Measurements from ENCODE around the gene PLXNA4.

Gene PLXNA4

GRCh38 chr7:132131196-132131595, 445.1 kb downstream of the PLXNA4 start:
- no peaks in the 10 kb centered on the region for H3K9me3 ChIP-seq (replicated peaks in 1 of 11)
- no peak overlapping the region for H3K4me2 ChIP-seq
- H3K36me3 ChIP-seq: no peaks in the 10 kb centered on the region
- H3K27me3 ChIP-seq: no peaks in the 10 kb centered on the region
- H3K9ac ChIP-seq: no peak overlapping the region
- TF ChIP-seq Cebpa-rat (IDR thresholded peaks at IDR 0.05): no peak
- H4K20me1 ChIP-seq: no peaks in the 10 kb centered on the region
- 0 out of 20 replicates have a peak, but pooled peaks cover 0 to 4% (median 0%) of the 10 kb centered on the region in 10 experiments for H3K4me1 ChIP-seq
- no peak overlapping the region for H3K4me3 ChIP-seq
- H3K27ac ChIP-seq: no peak overlapping the region

- no peak overlapping the region for H3K4me2 ChIP-seq
Measured at GRCh38 chr7:132130497-132130896, 445.8 kb downstream of the PLXNA4 start.

GRCh38 chr7:132125872-132126595, 450.2 kb downstream of the PLXNA4 start:
- H3K9me3 ChIP-seq (replicated peaks in 1 of 11): no peaks in the 10 kb centered on the region
- H3K4me3 ChIP-seq: no peak overlapping the region
- H3K9ac ChIP-seq: no peak overlapping the region
- H4K20me1 ChIP-seq: no peaks in the 10 kb centered on the region
- H3K4me2 ChIP-seq: no peak overlapping the region
- H3K27ac ChIP-seq: no peak overlapping the region
- H3K27me3 ChIP-seq: no peaks in the 10 kb centered on the region
- no peaks in the 10 kb centered on the region for H3K36me3 ChIP-seq
- 0 out of 20 replicates have a peak, but pooled peaks cover 0 to 4% (median 0%) of the 10 kb centered on the region in 10 experiments for H3K4me1 ChIP-seq
- no peak for TF ChIP-seq Cebpa-rat (IDR thresholded peaks at IDR 0.05)

More at GRCh38 chr7:132130497-132130896, 445.8 kb downstream of the PLXNA4 start:
- Histone ChIP-seq H3K9ac (no peak overlapping the region), H3K4me1 (0 out of 20 replicates have a peak, but pooled peaks cover 0 to 4% (median 0%) of the 10 kb centered on the region in 10 experiments), H3K27ac (no peak overlapping the region), H4K20me1 (no peaks in the 10 kb centered on the region), H3K36me3 (no peaks in the 10 kb centered on the region), H3K4me3 (no peak overlapping the region), H3K27me3 (no peaks in the 10 kb centered on the region), H3K9me3 (replicated peaks in 1 of 11) (no peaks in the 10 kb centered on the region)
- TF ChIP-seq Cebpa-rat (IDR thresholded peaks at IDR 0.05): no peak

- Histone ChIP-seq H3K27ac (no peak overlapping the region), H3K27me3 (no peaks in the 10 kb centered on the region), H3K4me1 (no peaks in the 10 kb centered on the region), H4K20me1 (no peaks in the 10 kb centered on the region), H3K36me3 (no peaks in the 10 kb centered on the region), H3K4me3 (no peak overlapping the region), H3K9me3 (replicated peaks in 1 of 11) (no peaks in the 10 kb centered on the region), H3K9ac (no peak overlapping the region), H3K4me2 (no peak overlapping the region)
- TF ChIP-seq Cebpa-rat (IDR thresholded peaks at IDR 0.05): no peak
Measured at GRCh38 chr7:132125096-132125495, 451.2 kb downstream of the PLXNA4 start.

- H3K9me3 ChIP-seq (replicated peaks in 1 of 11): no peaks in the 10 kb centered on the region
- TF ChIP-seq Cebpa-rat (IDR thresholded peaks at IDR 0.05): no peak
- H4K20me1 ChIP-seq: no peaks in the 10 kb centered on the region
- H3K4me2 ChIP-seq: no peak overlapping the region
- H3K4me1 ChIP-seq: no peaks in the 10 kb centered on the region
- H3K27ac ChIP-seq: no peak overlapping the region
- no peaks in the 10 kb centered on the region for H3K36me3 ChIP-seq
- no peak overlapping the region for H3K4me3 ChIP-seq
- no peaks in the 10 kb centered on the region for H3K27me3 ChIP-seq
- no peak overlapping the region for H3K9ac ChIP-seq
Measured at GRCh38 chr7:132124575-132124974, 451.7 kb downstream of the PLXNA4 start.

GRCh38 chr7:132123773-132124172, 452.5 kb downstream of the PLXNA4 start:
- no peaks in the 10 kb centered on the region for H3K27me3 ChIP-seq
- no peak overlapping the region for H3K9ac ChIP-seq
- TF ChIP-seq Cebpa-rat (IDR thresholded peaks at IDR 0.05): no peak
- no peak overlapping the region for H3K4me2 ChIP-seq
- H3K27ac ChIP-seq: no peak overlapping the region
- no peaks in the 10 kb centered on the region for H3K9me3 ChIP-seq (replicated peaks in 1 of 11)
- H3K36me3 ChIP-seq: no peaks in the 10 kb centered on the region
- H4K20me1 ChIP-seq: no peaks in the 10 kb centered on the region
- H3K4me1 ChIP-seq: no peaks in the 10 kb centered on the region; a peak in 1 of 20 replicates
- no peak overlapping the region for H3K4me3 ChIP-seq

GRCh38 chr7:132122901-132123300, 453.4 kb downstream of the PLXNA4 start:
- no peak overlapping the region for H3K4me3 ChIP-seq
- peaks cover 0 to 8% (median 5%) of the 10 kb centered on the region in 10 experiments; a peak in 10 of 20 replicates for H3K4me1 ChIP-seq
- H3K4me2 ChIP-seq: no peak overlapping the region
- no peaks in the 10 kb centered on the region for H3K27me3 ChIP-seq
- H3K9ac ChIP-seq: no peak overlapping the region
- no peak for TF ChIP-seq Cebpa-rat (IDR thresholded peaks at IDR 0.05)
- H3K36me3 ChIP-seq: no peaks in the 10 kb centered on the region
- no peaks in the 10 kb centered on the region for H4K20me1 ChIP-seq
- no peak overlapping the region for H3K27ac ChIP-seq
- no peaks in the 10 kb centered on the region for H3K9me3 ChIP-seq (replicated peaks in 1 of 11)

- Histone ChIP-seq H3K4me1 (peaks cover 0 to 12% (median 8%) of the 10 kb centered on the region in 10 experiments; a peak in 10 of 20 replicates), H3K9ac (no peak overlapping the region), H3K4me2 (no peak overlapping the region), H3K4me3 (no peak overlapping the region), H3K27me3 (no peaks in the 10 kb centered on the region), H4K20me1 (no peaks in the 10 kb centered on the region), H3K9me3 (replicated peaks in 1 of 11) (no peaks in the 10 kb centered on the region), H3K36me3 (no peaks in the 10 kb centered on the region), H3K27ac (no peak overlapping the region)
- TF ChIP-seq Cebpa-rat (IDR thresholded peaks at IDR 0.05): no peak
Measured at GRCh38 chr7:132121987-132122386, 454.3 kb downstream of the PLXNA4 start.

GRCh38 chr7:132118641-132119040, 457.6 kb downstream of the PLXNA4 start:
- Histone ChIP-seq H4K20me1 (no peaks in the 10 kb centered on the region), H3K27ac (no peak overlapping the region), H3K9ac (no peak overlapping the region), H3K9me3 (replicated peaks in 1 of 11) (no peaks in the 10 kb centered on the region), H3K4me2 (peak overlapping the region in 3 of 11 experiments; percentile 16 to 44 (median 38); a peak in 3 of 22 replicates), H3K4me3 (no peak overlapping the region), H3K36me3 (no peaks in the 10 kb centered on the region), H3K4me1 (peaks cover 0 to 12% (median 8%) of the 10 kb centered on the region in 10 experiments; a peak in 10 of 20 replicates), H3K27me3 (no peaks in the 10 kb centered on the region)
- no peak for TF ChIP-seq Cebpa-rat (IDR thresholded peaks at IDR 0.05)

GRCh38 chr7:132117636-132118035, 458.6 kb downstream of the PLXNA4 start:
- TF ChIP-seq Cebpa-rat (IDR thresholded peaks at IDR 0.05): no peak
- Histone ChIP-seq H3K27ac (no peak overlapping the region), H3K36me3 (no peaks in the 10 kb centered on the region), H3K4me1 (peaks cover 0 to 12% (median 8%) of the 10 kb centered on the region in 10 experiments; a peak in 10 of 20 replicates), H3K4me2 (peak overlapping the region in 5 of 11 experiments; percentile 16 to 44 (median 38); a peak in 9 of 22 replicates), H3K27me3 (no peaks in the 10 kb centered on the region), H4K20me1 (no peaks in the 10 kb centered on the region), H3K9ac (no peak overlapping the region), H3K9me3 (replicated peaks in 1 of 11) (no peaks in the 10 kb centered on the region), H3K4me3 (no peak overlapping the region)
